HT1080 (cell line): ENCODE results near the gene TSPY9. TPM values are rescaled to one million over a fixed set of nuclear protein-coding genes. Genes with fewer than 3 reads are reported as not detected.
"Not testable (repeated sequence)": the region's sequence is repeated elsewhere in the genome, so short reads cannot be mapped to it uniquely, and the experiment has no call there.

ENCODE experiments used
- DNase-seq: peaks from one replicate; pipeline ENCODE4 v3.0.0-alpha.2; 2015; ENCODE audit warnings: low read depth
- polyA plus RNA-seq, 2 experiments: library from polyadenylated mRNA; depleted of rRNA; stranded (reverse); fragments of >200 nt; gene quantifications; 2 replicates each; pipeline ENCODE4 v1.2.3, GENCODE V29; 2015
- total RNA-seq: library from RNA; depleted of rRNA; stranded (reverse); fragments of >200 nt; shearing (Covaris generic); gene quantifications from 2 replicates; pipeline ENCODE4 v1.2.3, GENCODE V29; 2014; rRNA removed

The TSPY9 gene
- not detected in 2 replicates for total RNA-seq
- not detected in 2 replicates for polyA plus RNA-seq (2015; cell fraction: cytosol; rRNA removed)
- polyA plus RNA-seq (2015; cell fraction: nucleus; rRNA removed), result not detected in 2 replicates

- DNase-seq, result not testable (repeated sequence)
Observed at GRCh38 chrY:9486967-9487366, at the start of gene TSPY9. TSPY9 (plus strand) TSS chrY:9487267; CDS start chrY:9487313, 46 bp downstream.

DNA sequence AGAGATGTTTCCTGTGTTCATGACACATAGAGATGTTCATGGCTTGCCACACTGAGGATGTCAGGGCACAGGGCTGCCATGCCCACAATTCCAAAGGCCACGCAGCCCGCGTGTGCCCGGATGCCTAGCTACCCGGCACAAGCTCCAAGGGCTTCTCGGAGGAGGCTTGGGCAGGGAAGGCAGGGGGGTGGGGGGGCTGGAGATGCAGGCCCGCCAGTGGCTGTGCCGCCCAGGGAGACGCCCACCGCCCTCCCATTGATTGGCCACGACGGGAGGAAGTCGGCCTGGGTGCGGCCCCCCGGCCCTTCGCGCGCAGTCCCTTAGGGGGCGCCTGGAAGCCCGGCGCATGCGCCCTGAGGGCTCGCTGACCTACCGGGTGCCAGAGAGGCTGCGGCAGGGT is 20.4 kb upstream of the TSPY9 start, which contains the start of gene TSPY1:
TSPY1 (plus strand) TSS at position 301 of the 400 bp plus-strand sequence; CDS start at position 347, 46 bp downstream.
- not testable (repeated sequence) for DNase-seq

DNA sequence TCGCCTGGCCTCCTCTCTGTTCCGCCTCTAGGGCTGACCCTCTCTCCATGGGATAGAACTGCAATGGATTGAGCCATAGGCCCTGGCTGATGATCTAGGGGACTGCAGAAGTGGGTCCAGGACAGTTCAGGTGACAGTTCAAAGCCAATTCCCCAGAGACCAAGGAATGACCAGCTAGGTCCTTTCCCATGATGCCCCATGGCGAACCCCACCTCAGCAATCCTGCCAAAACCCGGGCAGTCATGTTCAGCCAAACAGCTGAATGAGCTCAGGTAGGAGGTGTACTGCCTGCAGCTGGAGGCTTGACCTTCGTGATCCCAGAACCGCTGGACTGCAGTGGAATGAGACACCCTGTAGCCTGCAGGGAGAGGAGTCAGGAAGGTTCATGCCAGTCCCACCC is 17.3 kb downstream of the TSPY9 start:
- not testable (repeated sequence) for DNase-seq

DNA sequence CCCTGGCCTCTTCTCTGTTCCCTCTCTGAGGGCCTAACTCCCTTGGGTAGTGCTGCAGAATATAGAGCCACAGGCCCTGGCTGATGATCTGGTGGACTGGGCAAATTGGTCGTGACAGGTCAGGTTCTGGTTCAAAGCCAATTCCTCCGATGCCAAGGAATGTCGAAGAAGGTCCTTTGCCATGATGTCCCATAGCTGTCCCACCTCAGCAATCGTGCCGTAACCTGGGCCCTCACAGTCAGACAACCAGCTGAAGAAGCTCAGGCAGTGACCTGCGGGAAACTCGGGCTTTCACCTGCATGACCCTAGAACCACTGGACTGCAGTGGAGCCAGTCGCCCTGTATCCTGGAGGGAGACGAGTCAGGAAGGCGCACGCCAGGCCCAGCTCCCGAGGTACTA is 29.2 kb downstream of the TSPY9 start:
- DNase-seq, result not testable (repeated sequence)

GRCh38 chrY:9527580-9527979 is 40.5 kb downstream of the TSPY9 start, which contains the start of gene TSPY10:
TSPY10 (plus strand) TSS chrY:9527880; CDS start chrY:9527926, 46 bp downstream.
- not testable (repeated sequence) for DNase-seq

Other genes starting within 250 kb of the TSPY9 start
- gene TSPY4, start 149.8 kb upstream of the TSPY9 start, total RNA-seq, result 2.4 TPM in 1 of 2 replicates, not detected in the other
- not detected in 2 replicates for gene TSPY8, start 129.5 kb upstream of the TSPY9 start, total RNA-seq
- not detected in 2 replicates for gene TSPY3, start 88.8 kb upstream of the TSPY9 start, total RNA-seq
- not detected in 2 replicates for gene TSPY1, start 20.3 kb upstream of the TSPY9 start, total RNA-seq
- gene TSPY10, start 40.6 kb downstream of the TSPY9 start, total RNA-seq, result 2.9 TPM in 1 of 2 replicates, not detected in the other